ENCODE measurements around the gene THSD7A.

GRCh38 chr7:11681461-11681860 is 150.5 kb downstream of the THSD7A start:
- TF ChIP-seq CTCF (IDR thresholded peaks at IDR 0.05; ENCODE audit: insufficient read depth, low read depth, low read length): no peak
- no peak for TF ChIP-seq EZH2 (IDR thresholded peaks at IDR 0.05; ENCODE audit: insufficient read depth, low read length)
